ENCODE data around the gene MEF2A.
"Not testable (repeated sequence)": the region's sequence is repeated elsewhere in the genome, so short reads cannot be mapped to it uniquely, and the experiment has no call there.

The MEF2A gene

GRCh38 chr15:99749386-99749785, 183.6 kb downstream of the MEF2A start:
- H3K4me3 ChIP-seq (ENCODE audit: low read depth in 1 of 2, low read length in 2 of 2), result no peak overlapping the region
- TF ChIP-seq CTCF (IDR thresholded peaks at IDR 0.05; ENCODE audit: borderline replicate concordance, extremely low read depth, low read length, poor library complexity, severe bottlenecking) (no peak), EZH2 (IDR thresholded peaks at IDR 0.05; ENCODE audit: borderline replicate concordance, low read depth, low read length, severe bottlenecking) (no peak)
- no peak for ATAC-seq (ENCODE audit: insufficient read depth, low read depth)
- H3K9me3 ChIP-seq (ENCODE audit: insufficient read depth, low read length, severe bottlenecking), result no peaks in the 10 kb centered on the region
- H3K9ac ChIP-seq (ENCODE audit: low read depth, low read length), result no peak overlapping the region
- no peaks in the 10 kb centered on the region for H4K20me1 ChIP-seq (ENCODE audit: insufficient read depth, low read length)
- no peak overlapping the region for H3K27ac ChIP-seq (ENCODE audit: low read length)
- H3K36me3 ChIP-seq (ENCODE audit: insufficient read depth, low read length), result no peaks in the 10 kb centered on the region
- H3K79me2 ChIP-seq (ENCODE audit: insufficient read depth, low read length), result no peaks in the 10 kb centered on the region
- DNase-seq, result no peak
- H3K27me3 ChIP-seq (ENCODE audit: insufficient read depth, low read length, poor library complexity), result no peaks in the 10 kb centered on the region
- H3K4me2 ChIP-seq (ENCODE audit: insufficient read depth, low read length), result no peak overlapping the region
- H2AFZ ChIP-seq (ENCODE audit: low read depth, low read length), result no peak overlapping the region
- peaks cover 1% of the 10 kb centered on the region for H3K4me1 ChIP-seq (ENCODE audit: insufficient read depth, low read length)

- H3K4me1 ChIP-seq (ENCODE audit: insufficient read depth, low read length); H2AFZ ChIP-seq (ENCODE audit: low read depth, low read length); H3K79me2 ChIP-seq (ENCODE audit: insufficient read depth, low read length); H4K20me1 ChIP-seq (ENCODE audit: insufficient read depth, low read length); DNase-seq; H3K27ac ChIP-seq (ENCODE audit: low read length); ATAC-seq (ENCODE audit: insufficient read depth, low read depth); H3K9ac ChIP-seq (ENCODE audit: low read depth, low read length); H3K4me2 ChIP-seq (ENCODE audit: insufficient read depth, low read length); H3K9me3 ChIP-seq (ENCODE audit: insufficient read depth, low read length, severe bottlenecking); H3K27me3 ChIP-seq (ENCODE audit: insufficient read depth, low read length, poor library complexity); H3K36me3 ChIP-seq (ENCODE audit: insufficient read depth, low read length); H3K4me3 ChIP-seq (ENCODE audit: low read depth in 1 of 2, low read length in 2 of 2): not testable (repeated sequence)
Observed at GRCh38 chr15:99750326-99750725, 184.5 kb downstream of the MEF2A start.

- H3K4me1 ChIP-seq (ENCODE audit: insufficient read depth, low read length), result peaks cover 4% of the 10 kb centered on the region
- no peaks in the 10 kb centered on the region for H3K79me2 ChIP-seq (ENCODE audit: insufficient read depth, low read length)
- TF ChIP-seq EZH2 (IDR thresholded peaks at IDR 0.05; ENCODE audit: borderline replicate concordance, low read depth, low read length, severe bottlenecking) (no peak), CTCF (IDR thresholded peaks at IDR 0.05; ENCODE audit: borderline replicate concordance, extremely low read depth, low read length, poor library complexity, severe bottlenecking) (no peak)
- no peaks in the 10 kb centered on the region for H3K9me3 ChIP-seq (ENCODE audit: insufficient read depth, low read length, severe bottlenecking)
- ATAC-seq (ENCODE audit: insufficient read depth, low read depth), result no peak
- no peak overlapping the region for H3K4me2 ChIP-seq (ENCODE audit: insufficient read depth, low read length)
- no peak for DNase-seq
- H3K27ac ChIP-seq (ENCODE audit: low read length), result no peak overlapping the region
- no peak overlapping the region for H3K9ac ChIP-seq (ENCODE audit: low read depth, low read length)
- H3K27me3 ChIP-seq (ENCODE audit: insufficient read depth, low read length, poor library complexity), result no peaks in the 10 kb centered on the region
- no peaks in the 10 kb centered on the region for H3K36me3 ChIP-seq (ENCODE audit: insufficient read depth, low read length)
- no peak overlapping the region for H3K4me3 ChIP-seq (ENCODE audit: low read depth in 1 of 2, low read length in 2 of 2)
- no peak overlapping the region for H2AFZ ChIP-seq (ENCODE audit: low read depth, low read length)
- no peaks in the 10 kb centered on the region for H4K20me1 ChIP-seq (ENCODE audit: insufficient read depth, low read length)
Observed at GRCh38 chr15:99752556-99752955, 186.8 kb downstream of the MEF2A start.

- Histone ChIP-seq H3K4me3 (ENCODE audit: low read depth in 1 of 2, low read length in 2 of 2) (no peak overlapping the region), H3K27ac (ENCODE audit: low read length) (no peak overlapping the region), H3K9ac (ENCODE audit: low read depth, low read length) (no peak overlapping the region), H3K27me3 (ENCODE audit: insufficient read depth, low read length, poor library complexity) (no peaks in the 10 kb centered on the region), H3K4me2 (ENCODE audit: insufficient read depth, low read length) (no peak overlapping the region), H3K36me3 (ENCODE audit: insufficient read depth, low read length) (no peaks in the 10 kb centered on the region), H4K20me1 (ENCODE audit: insufficient read depth, low read length) (no peaks in the 10 kb centered on the region), H3K79me2 (ENCODE audit: insufficient read depth, low read length) (no peaks in the 10 kb centered on the region), H3K4me1 (ENCODE audit: insufficient read depth, low read length) (peaks cover 4% of the 10 kb centered on the region), H2AFZ (ENCODE audit: low read depth, low read length) (no peak overlapping the region), H3K9me3 (ENCODE audit: insufficient read depth, low read length, severe bottlenecking) (no peaks in the 10 kb centered on the region)
- ATAC-seq (ENCODE audit: insufficient read depth, low read depth), result no peak
- no peak for DNase-seq
- TF ChIP-seq CTCF (IDR thresholded peaks at IDR 0.05; ENCODE audit: borderline replicate concordance, extremely low read depth, low read length, poor library complexity, severe bottlenecking), result no peak
- TF ChIP-seq EZH2 (IDR thresholded peaks at IDR 0.05; ENCODE audit: borderline replicate concordance, low read depth, low read length, severe bottlenecking), result no peak
Observed at GRCh38 chr15:99753066-99753465, 187.3 kb downstream of the MEF2A start.
